HG03039 (cell line): Measurements from ENCODE around the gene TSPAN18.

Experiments used
- ATAC-seq: cut with Tn5 transposase; IDR thresholded peaks from one replicate; pipeline ENCODE4 v1.9.1; 2021; ENCODE audit warnings: mild to moderate bottlenecking, moderate library complexity; ENCODE audit not compliant: unreplicated experiment

Gene TSPAN18

GRCh38 chr11:44910591-44910990 lies 183.8 kb downstream of the TSPAN18 start:
- ATAC-seq = no peak

GRCh38 chr11:44911029-44911814 lies 184.5 kb downstream of the TSPAN18 start:
- no peak for ATAC-seq

- no peak for ATAC-seq
Observed at GRCh38 chr11:44912270-44912987, 185.7 kb downstream of the TSPAN18 start.

- no peak for ATAC-seq
Observed at GRCh38 chr11:44913502-44913901, 186.7 kb downstream of the TSPAN18 start.

- no peak for ATAC-seq
Observed at GRCh38 chr11:44914105-44914504, 187.3 kb downstream of the TSPAN18 start.

GRCh38 chr11:44915004-44915403 lies 188.2 kb downstream of the TSPAN18 start:
- ATAC-seq = no peak

GRCh38 chr11:44915621-44916020 lies 188.9 kb downstream of the TSPAN18 start:
- ATAC-seq = no peak

- ATAC-seq = no peak
Observed at GRCh38 chr11:44916331-44916730, 189.6 kb downstream of the TSPAN18 start.

GRCh38 chr11:44916801-44917385 lies 190.1 kb downstream of the TSPAN18 start:
- no peak for ATAC-seq

GRCh38 chr11:44917741-44918140 lies 191.0 kb downstream of the TSPAN18 start:
- ATAC-seq = no peak

GRCh38 chr11:44920451-44920850 lies 193.7 kb downstream of the TSPAN18 start:
- ATAC-seq = no peak

GRCh38 chr11:44923115-44923514 lies 196.4 kb downstream of the TSPAN18 start:
- no peak for ATAC-seq

- ATAC-seq = no peak
Observed at GRCh38 chr11:44923806-44924205, 197.0 kb downstream of the TSPAN18 start.

- ATAC-seq = no peak
Observed at GRCh38 chr11:44926036-44926435, 199.3 kb downstream of the TSPAN18 start.

GRCh38 chr11:44927174-44927661 lies 200.5 kb downstream of the TSPAN18 start:
- no peak for ATAC-seq

- no peak for ATAC-seq
Observed at GRCh38 chr11:44928144-44928543, 201.4 kb downstream of the TSPAN18 start.

GRCh38 chr11:44928816-44929215 lies 202.1 kb downstream of the TSPAN18 start:
- no peak for ATAC-seq

GRCh38 chr11:44930588-44931302 lies 204.0 kb downstream of the TSPAN18 start:
- no peak for ATAC-seq

GRCh38 chr11:44931466-44931865 lies 204.7 kb downstream of the TSPAN18 start:
- ATAC-seq = no peak

- ATAC-seq = no peak
Observed at GRCh38 chr11:44934110-44934509, 207.3 kb downstream of the TSPAN18 start.

- no peak for ATAC-seq
Observed at GRCh38 chr11:44934735-44935250, 208.0 kb downstream of the TSPAN18 start.
